ENCODE data around the gene NPHP1. TPM values are rescaled to one million over a fixed set of nuclear protein-coding genes. Genes with fewer than 3 reads are reported as not detected.

Gene NPHP1
- polyA plus RNA-seq, 1 experiment: 5.4 TPM

DNA sequence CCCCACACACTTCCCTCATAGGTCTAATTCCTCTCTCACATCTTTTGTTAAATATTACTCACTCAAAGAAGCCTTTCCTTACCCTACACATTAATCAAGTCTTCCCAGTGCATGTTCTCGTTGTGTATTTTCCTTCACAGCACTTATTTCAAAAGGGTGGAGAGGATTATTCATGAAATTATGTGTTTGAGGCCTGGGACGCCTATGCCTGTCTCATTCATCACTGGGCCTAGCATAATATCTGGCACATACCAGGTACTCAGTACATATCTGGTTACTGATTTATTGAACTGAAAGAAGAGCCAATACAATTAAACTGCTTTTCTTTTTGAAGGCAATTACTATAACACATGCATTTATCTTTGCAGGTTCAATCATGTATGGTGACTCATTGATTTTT, 74.1 kb downstream of the NPHP1 start:
- Histone ChIP-seq H3K27me3 (ENCODE audit: control insufficient read depth, insufficient read depth, low read length) (no peaks in the 10 kb centered on the region), H3K27ac (ENCODE audit: low read depth, low read length) (no peak overlapping the region), H3K4me3 (ENCODE audit: low read depth, low read length) (no peak overlapping the region), H3K9me3 (ENCODE audit: control insufficient read depth, insufficient read depth, low read length) (no peaks in the 10 kb centered on the region; the same call in 1 of the 2 replicates)
- TF ChIP-seq, protein P1, sequence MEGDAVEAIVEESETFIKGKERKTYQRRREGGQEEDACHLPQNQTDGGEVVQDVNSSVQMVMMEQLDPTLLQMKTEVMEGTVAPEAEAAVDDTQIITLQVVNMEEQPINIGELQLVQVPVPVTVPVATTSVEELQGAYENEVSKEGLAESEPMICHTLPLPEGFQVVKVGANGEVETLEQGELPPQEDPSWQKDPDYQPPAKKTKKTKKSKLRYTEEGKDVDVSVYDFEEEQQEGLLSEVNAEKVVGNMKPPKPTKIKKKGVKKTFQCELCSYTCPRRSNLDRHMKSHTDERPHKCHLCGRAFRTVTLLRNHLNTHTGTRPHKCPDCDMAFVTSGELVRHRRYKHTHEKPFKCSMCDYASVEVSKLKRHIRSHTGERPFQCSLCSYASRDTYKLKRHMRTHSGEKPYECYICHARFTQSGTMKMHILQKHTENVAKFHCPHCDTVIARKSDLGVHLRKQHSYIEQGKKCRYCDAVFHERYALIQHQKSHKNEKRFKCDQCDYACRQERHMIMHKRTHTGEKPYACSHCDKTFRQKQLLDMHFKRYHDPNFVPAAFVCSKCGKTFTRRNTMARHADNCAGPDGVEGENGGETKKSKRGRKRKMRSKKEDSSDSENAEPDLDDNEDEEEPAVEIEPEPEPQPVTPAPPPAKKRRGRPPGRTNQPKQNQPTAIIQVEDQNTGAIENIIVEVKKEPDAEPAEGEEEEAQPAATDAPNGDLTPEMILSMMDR (IDR thresholded peaks at IDR 0.05; ENCODE audit: low read depth, low read length): no peak
- ChIA-PET CTCF (interaction anchor here (1.6 kb wide), 1 partner anchor 14 kb away, joined by 4 read pairs; the partner anchor contains the start of gene MALL), POLR2A (no interaction called here)
- no peak for DNase-seq (ENCODE audit: low read depth, low spot score)

GRCh38 chr2:110126906-110127305, 77.9 kb downstream of the NPHP1 start:
- H3K27ac ChIP-seq (ENCODE audit: low read depth, low read length): no peak overlapping the region
- H3K4me3 ChIP-seq (ENCODE audit: low read depth, low read length): no peak overlapping the region
- ChIA-PET CTCF (no interaction called here), POLR2A (no interaction called here)
- no peaks in the 10 kb centered on the region for H3K27me3 ChIP-seq (ENCODE audit: control insufficient read depth, insufficient read depth, low read length)
- TF ChIP-seq, protein P1 (IDR thresholded peaks at IDR 0.05; ENCODE audit: low read depth, low read length): no peak
- H3K9me3 ChIP-seq (ENCODE audit: control insufficient read depth, insufficient read depth, low read length): no peaks in the 10 kb centered on the region
- no peak for DNase-seq (ENCODE audit: low read depth, low spot score)

GRCh38 chr2:110126086-110126773, 78.6 kb downstream of the NPHP1 start:
- no peak for DNase-seq (ENCODE audit: low read depth, low spot score)
- ChIA-PET POLR2A (no interaction called here), CTCF (no interaction called here)
- TF ChIP-seq, protein P1 (IDR thresholded peaks at IDR 0.05; ENCODE audit: low read depth, low read length): no peak
- Histone ChIP-seq H3K9me3 (ENCODE audit: control insufficient read depth, insufficient read depth, low read length) (no peaks in the 10 kb centered on the region), H3K27ac (ENCODE audit: low read depth, low read length) (no peak overlapping the region), H3K4me3 (ENCODE audit: low read depth, low read length) (no peak overlapping the region), H3K27me3 (ENCODE audit: control insufficient read depth, insufficient read depth, low read length) (no peaks in the 10 kb centered on the region)

DNA sequence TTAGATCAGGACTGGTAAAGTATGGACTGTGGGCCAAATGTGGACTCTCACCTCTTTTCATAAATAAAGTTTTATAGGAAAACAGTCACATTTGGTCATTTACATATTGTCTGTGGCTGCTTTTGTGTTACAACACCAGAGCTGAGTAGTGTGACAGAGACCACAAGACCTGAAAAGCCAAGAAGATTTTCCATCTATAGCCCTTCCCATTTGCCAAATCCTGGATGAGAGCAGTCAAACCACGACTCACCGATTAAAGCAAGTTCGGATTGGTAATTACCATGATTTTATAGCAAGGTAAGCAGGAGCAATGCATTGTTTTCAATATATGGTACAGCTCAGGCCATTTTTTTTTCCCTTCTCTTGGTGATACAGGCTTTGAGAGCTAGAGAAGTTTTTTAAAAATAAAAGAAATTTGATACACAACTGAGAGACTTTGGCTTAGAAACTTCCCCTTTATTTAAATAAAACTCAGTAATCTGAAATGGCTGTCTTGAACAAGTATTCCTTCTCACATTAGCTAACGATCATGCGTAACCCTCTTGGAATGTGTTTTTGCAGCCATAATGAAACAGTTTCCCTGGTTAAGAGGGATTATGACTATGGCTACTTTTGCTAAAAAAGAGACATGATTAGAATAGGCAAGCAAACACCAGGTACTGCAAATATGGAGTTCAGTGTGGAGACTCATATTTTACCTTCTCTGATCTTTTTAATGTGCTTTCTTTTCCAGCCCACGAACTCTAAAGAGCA, 79.7 kb downstream of the NPHP1 start:
- Histone ChIP-seq H3K27me3 (ENCODE audit: control insufficient read depth, insufficient read depth, low read length) (no peaks in the 10 kb centered on the region), H3K9me3 (ENCODE audit: control insufficient read depth, insufficient read depth, low read length) (no peaks in the 10 kb centered on the region), H3K27ac (ENCODE audit: low read depth, low read length) (no peak overlapping the region), H3K4me3 (ENCODE audit: low read depth, low read length) (no peak overlapping the region)
- ChIA-PET CTCF (interaction anchor here (1.4 to 1.9 kb wide), 2 partner anchors 9 to 32 kb away, joined by 4 to 12 read pairs; partner anchors contain the start of gene MALL), POLR2A (no interaction called here)
- TF ChIP-seq, protein P1 (IDR thresholded peaks at IDR 0.05; ENCODE audit: low read depth, low read length): no peak
- DNase-seq (ENCODE audit: low read depth, low spot score): no peak

All from AG04450 (cell line).